Ecto neural progenitor cell (in vitro differentiated cells): Measurements from ENCODE around the gene MYOT.
"Not testable (repeated sequence)": the region's sequence is repeated elsewhere in the genome, so short reads cannot be mapped to it uniquely, and the experiment has no call there.

Source experiments
- DNase-seq: peaks from one replicate; pipeline ENCODE4 v3.0.0-alpha.2; 2018; ENCODE audit warnings: low spot score

Gene MYOT

GRCh38 chr5:137856916-137857862 lies 10.5 kb upstream of the MYOT start:
- no peak for DNase-seq

GRCh38 chr5:137858223-137858916 lies 9.3 kb upstream of the MYOT start:
- DNase-seq = no peak

GRCh38 chr5:137858954-137859353 lies 8.7 kb upstream of the MYOT start:
- no peak for DNase-seq

GRCh38 chr5:137862251-137862650 lies 5.4 kb upstream of the MYOT start:
- DNase-seq = no peak

- not testable (repeated sequence) for DNase-seq
These were observed 4.0 kb upstream of the MYOT start for GRCh38 chr5:137863653-137864052.

GRCh38 chr5:137866541-137867388 lies 895 bp upstream of the MYOT start:
- no peak for DNase-seq

- DNase-seq = no peak
These were observed 3.1 kb downstream of the MYOT start for GRCh38 chr5:137870647-137871339.

GRCh38 chr5:137871571-137871970 lies 3.9 kb downstream of the MYOT start:
- no peak for DNase-seq

GRCh38 chr5:137872466-137872865 lies 4.8 kb downstream of the MYOT start:
- no peak for DNase-seq

GRCh38 chr5:137876101-137876500 lies 8.4 kb downstream of the MYOT start:
- no peak for DNase-seq

GRCh38 chr5:137880313-137880712 lies 12.7 kb downstream of the MYOT start:
- no peak for DNase-seq

GRCh38 chr5:137887831-137888230 lies 20.2 kb downstream of the MYOT start:
- DNase-seq = no peak

GRCh38 chr5:137888466-137888862 lies 20.8 kb downstream of the MYOT start:
- DNase-seq = no peak

GRCh38 chr5:137888863-137889759 lies 21.5 kb downstream of the MYOT start, which contains the start of gene PKD2L2:
PKD2L2 (plus strand) TSS chr5:137889457; CDS start chr5:137889492, 35 bp downstream.
- peak; percentile 78 for DNase-seq

- no peak for DNase-seq
These were observed 23.2 kb downstream of the MYOT start for GRCh38 chr5:137890845-137891244.

- DNase-seq = no peak
These were observed 24.2 kb downstream of the MYOT start for GRCh38 chr5:137891849-137892248.

- no peak for DNase-seq
These were observed 26.9 kb downstream of the MYOT start for GRCh38 chr5:137894586-137894985.

GRCh38 chr5:137896560-137896959 lies 28.9 kb downstream of the MYOT start:
- DNase-seq = no peak

GRCh38 chr5:137899493-137899892 lies 31.8 kb downstream of the MYOT start:
- DNase-seq = no peak

- DNase-seq = no peak
These were observed 33.6 kb downstream of the MYOT start for GRCh38 chr5:137901011-137901817.
